Transverse colon (tissue), 4 donors: Measurements from ENCODE around the gene UBALD2.

Experiments
- CTCF ChIP-seq, 5 experiments: fragments of 200-600 bp in 3 of 5; fragments of 450-650 bp in 2 of 5; sonication (generic) in 3 of 5; IDR thresholded peaks; 1 replicate in 2 of 5; 2 replicates in 3 of 5; pipeline ENCODE4 v1.5.1; 2016 to 2017; ENCODE audit warnings: antibody characterized with exemption in 5 of 5, inconsistent platforms in 3 of 5, mild to moderate bottlenecking in 2 of 5, moderate library complexity in 1 of 5
- POLR2A ChIP-seq: fragments of 450-650 bp; IDR thresholded peaks from one replicate; pipeline ENCODE4 v1.6.1; 2016; ENCODE audit warnings: antibody characterized with exemption, mild to moderate bottlenecking, moderate library complexity
- POLR2AphosphoS5 ChIP-seq, 3 donors: sonication (generic); formaldehyde crosslinking; IDR thresholded peaks; one replicate each; pipeline ENCODE4 v1.6.1; 2016; ENCODE audit warnings: antibody characterized with exemption in 3 of 3

- no peak for TF ChIP-seq POLR2A
- TF ChIP-seq CTCF (IDR thresholded peaks at IDR 0.05), result no peak
- no peak for TF ChIP-seq POLR2AphosphoS5 (IDR thresholded peaks at IDR 0.05)
Observed at GRCh38 chr17:76270127-76270592, 5.0 kb downstream of the UBALD2 start.
